ENCODE results near the gene ABCA5. TPM values are rescaled to one million over a fixed set of nuclear protein-coding genes. Genes with fewer than 3 reads are reported as not detected.

Gene ABCA5
- total and polyA plus RNA-seq, 2 of the 13 experiments (the other 11 are each of a cell fraction or from before 2014, with no cell fraction given), result 9.7 to 10.1 TPM

- no peak for TF ChIP-seq ZBTB10 (CRISPR knock-in tag; IDR thresholded peaks at IDR 0.05; ENCODE audit: borderline replicate concordance)
- TF ChIP-seq TGIF2 (CRISPR knock-in tag; IDR thresholded peaks at IDR 0.05), result no peak
- 0 out of 2 replicates have a peak, but pooled peaks have one; percentile 30 for TF ChIP-seq SMC3 (IDR thresholded peaks at IDR 0.05; ENCODE audit: low read length)
- TF ChIP-seq ZNF337 (CRISPR knock-in tag; IDR thresholded peaks at IDR 0.05; ENCODE audit: borderline replicate concordance, low read depth), result no peak
- TF ChIP-seq MAFK (conservative IDR thresholded peaks at IDR 0.05 in 1 of 2, IDR thresholded peaks at IDR 0.05 in 1 of 2; ENCODE audit: low read length in 2 of 2), result 0 out of 4 replicates have a peak, but pooled peaks of 1 of the 2 experiments have one; percentile 19
- TF ChIP-seq ZNF432 (CRISPR knock-in tag; IDR thresholded peaks at IDR 0.05; ENCODE audit: borderline replicate concordance), result no peak
- no peak for TF ChIP-seq KDM6A (CRISPR knock-in tag; IDR thresholded peaks at IDR 0.05; ENCODE audit: low read depth)
- TF ChIP-seq ZSCAN31 (CRISPR knock-in tag; IDR thresholded peaks at IDR 0.05; ENCODE audit: low read depth), result no peak
- TF ChIP-seq HNRNPH1 (optimal IDR thresholded peaks at IDR 0.05; ENCODE audit: low read depth, low read length), result no peak
- TF ChIP-seq NFYC (CRISPR knock-in tag; IDR thresholded peaks at IDR 0.05), result peak; percentile 32; the same call in 1 of the 2 replicates
- no peak for TF ChIP-seq ZNF616 (CRISPR knock-in tag; IDR thresholded peaks at IDR 0.05; ENCODE audit: low read depth)
- no peak for TF ChIP-seq ARID3A (IDR thresholded peaks at IDR 0.05; ENCODE audit: low read depth, low read length)
- TF ChIP-seq KAT8 (CRISPR knock-in tag; IDR thresholded peaks at IDR 0.05), result no peak
- no peak for TF ChIP-seq ZC3H4 (CRISPR knock-in tag; IDR thresholded peaks at IDR 0.05; ENCODE audit: borderline replicate concordance)
- TF ChIP-seq, protein P1, sequence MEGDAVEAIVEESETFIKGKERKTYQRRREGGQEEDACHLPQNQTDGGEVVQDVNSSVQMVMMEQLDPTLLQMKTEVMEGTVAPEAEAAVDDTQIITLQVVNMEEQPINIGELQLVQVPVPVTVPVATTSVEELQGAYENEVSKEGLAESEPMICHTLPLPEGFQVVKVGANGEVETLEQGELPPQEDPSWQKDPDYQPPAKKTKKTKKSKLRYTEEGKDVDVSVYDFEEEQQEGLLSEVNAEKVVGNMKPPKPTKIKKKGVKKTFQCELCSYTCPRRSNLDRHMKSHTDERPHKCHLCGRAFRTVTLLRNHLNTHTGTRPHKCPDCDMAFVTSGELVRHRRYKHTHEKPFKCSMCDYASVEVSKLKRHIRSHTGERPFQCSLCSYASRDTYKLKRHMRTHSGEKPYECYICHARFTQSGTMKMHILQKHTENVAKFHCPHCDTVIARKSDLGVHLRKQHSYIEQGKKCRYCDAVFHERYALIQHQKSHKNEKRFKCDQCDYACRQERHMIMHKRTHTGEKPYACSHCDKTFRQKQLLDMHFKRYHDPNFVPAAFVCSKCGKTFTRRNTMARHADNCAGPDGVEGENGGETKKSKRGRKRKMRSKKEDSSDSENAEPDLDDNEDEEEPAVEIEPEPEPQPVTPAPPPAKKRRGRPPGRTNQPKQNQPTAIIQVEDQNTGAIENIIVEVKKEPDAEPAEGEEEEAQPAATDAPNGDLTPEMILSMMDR (CRISPR knock-in tag; IDR thresholded peaks at IDR 0.05), result peak; percentile 53
These were observed 8.1 kb upstream of the ABCA5 start (continued) for GRCh38 chr17:69335058-69335457.
